PC-9 (cell line): ENCODE data around the gene ADORA2A. TPM values are rescaled to one million over a fixed set of nuclear protein-coding genes. Genes with fewer than 3 reads are reported as not detected.

Source experiments
- Bru-seq: library from RNA; stranded (reverse); fragments of 400-500 nt; gene quantifications from one replicate; lab custom pipeline; 2021; lab: Mats Ljungman, UMichigan
- BruChase-seq, 2 experiments: library from RNA; stranded (reverse); fragments of 400-500 nt; gene quantifications; one replicate each; lab custom pipeline; 2021; lab: Mats Ljungman, UMichigan
- BruUV-seq: library from RNA; stranded (reverse); fragments of 400-500 nt; replicated peaks from 2 replicates; lab custom pipeline; 2021; lab: Mats Ljungman, UMichigan
- CTCF ChIA-PET: fragments of 300-600 bp; sonication (Branson Sonifier 250); formaldehyde crosslinking; loops from one replicate; lab custom pipeline; 2022; ENCODE audit warnings: antibody characterized with exemption; lab: Charles Lee
- POLR2A ChIA-PET: fragments of 300-600 bp; sonication (Branson Sonifier 250); formaldehyde crosslinking; loops from one replicate; lab custom pipeline; 2022; ENCODE audit warnings: antibody characterized with exemption; ENCODE audit not compliant: unreplicated experiment; lab: Charles Lee
- DNase-seq, 2 experiments: peaks; one replicate each; pipeline versions ENCODE4 v3.0.0 to v3.0.0-alpha.2; 2015 to 2022; ENCODE audit warnings: mixed read lengths in 1 of 2
- H2AFZ ChIP-seq: fragments of 200-600 bp; sonication (generic); 2 replicates; pipeline ENCODE4 v1.8.1; 2017; ENCODE audit warnings: antibody characterized with exemption
- H3F3A ChIP-seq: fragments of 200-600 bp; sonication (generic); 2 replicates; pipeline ENCODE4 v1.8.1; 2017; ENCODE audit warnings: antibody characterized with exemption, mild to moderate bottlenecking, low read depth; ENCODE audit not compliant: insufficient read depth
- H3K27ac ChIP-seq: fragments of 200-600 bp; sonication (generic); 2 replicates; pipeline ENCODE4 v1.6.1; 2016; ENCODE audit warnings: mixed run types
- H3K27me3 ChIP-seq: fragments of 200-600 bp; sonication (generic); 2 replicates; pipeline ENCODE4 v1.6.1; 2016; ENCODE audit warnings: low read depth, mixed run types; ENCODE audit not compliant: insufficient read depth
- H3K36me3 ChIP-seq: fragments of 200-600 bp; sonication (generic); 2 replicates; pipeline ENCODE4 v1.6.1; 2016; ENCODE audit warnings: low read depth, mixed run types
- H3K4me1 ChIP-seq: fragments of 200-600 bp; sonication (generic); replicated peaks from 2 replicates; pipeline ENCODE4 v1.6.1; 2016; ENCODE audit warnings: mixed run types; ENCODE audit not compliant: insufficient read depth
- H3K4me2 ChIP-seq: fragments of 200-600 bp; sonication (generic); 2 replicates; pipeline ENCODE4 v1.6.1; 2017; ENCODE audit warnings: mixed run types
- H3K4me3 ChIP-seq: fragments of 200-600 bp; sonication (generic); 2 replicates; pipeline ENCODE4 v1.6.1; 2016; ENCODE audit warnings: mixed run types
- H3K79me2 ChIP-seq: fragments of 200-600 bp; sonication (generic); 2 replicates; pipeline ENCODE4 v1.6.1; 2017; ENCODE audit warnings: low read depth, mixed run types
- H3K9me2 ChIP-seq: fragments of 200-600 bp; sonication (generic); 2 replicates; pipeline ENCODE4 v1.8.1; 2017; ENCODE audit warnings: mild to moderate bottlenecking; ENCODE audit not compliant: insufficient read depth
- H3K9me3 ChIP-seq: fragments of 200-600 bp; sonication (generic); 2 replicates; pipeline ENCODE4 v1.8.1; 2016; ENCODE audit warnings: low read depth; ENCODE audit not compliant: insufficient read depth
- H4K20me1 ChIP-seq: fragments of 200-600 bp; sonication (generic); 2 replicates; pipeline ENCODE4 v1.8.1; 2017; ENCODE audit not compliant: insufficient read depth
- CTCF ChIP-seq: fragments of 200-600 bp; sonication (generic); conservative IDR thresholded peaks from 2 replicates; pipeline ENCODE4 v1.6.1; 2017; ENCODE audit warnings: mixed run types, antibody characterized with exemption, mild to moderate bottlenecking, moderate library complexity
- EZH2 ChIP-seq: fragments of 200-600 bp; sonication (generic); IDR thresholded peaks from 2 replicates; pipeline ENCODE4 v1.8.0; 2017; ENCODE audit warnings: antibody characterized with exemption, low read depth
- intact Hi-C: fragments of 100-400 bp; cut with micrococcal nuclease; formaldehyde crosslinking; loops from one replicate; pipeline ENCODE4 v1.10.0; 2022; ENCODE audit not compliant: unreplicated experiment
- long read RNA-seq: library from polyadenylated mRNA; stranded (forward); transcript quantifications from one replicate; pipeline ENCODE4 v2.0.0, GENCODE V29; 2022
- total RNA-seq: library from RNA; stranded (reverse); gene quantifications from 2 replicates; pipeline ENCODE4 v1.2.3, GENCODE V29; 2021

Gene ADORA2A
- total RNA-seq (1.8 and 2.6 TPM in 2 replicates), Bru-seq, nascent RNA (percentile 21 among the genes with signal in this experiment), BruChase-seq, experiment 1, labeled RNA remaining after a 2-hour chase (percentile 41 among the genes with signal in this experiment), BruChase-seq, experiment 2, labeled RNA remaining after a 6-hour chase (percentile 54 among the genes with signal in this experiment)
- long read RNA-seq, partial matches to known transcripts: 0 of 6 reads
- long read RNA-seq, other reads (novel, unspliced or antisense): 6 of 6 reads

DNA sequence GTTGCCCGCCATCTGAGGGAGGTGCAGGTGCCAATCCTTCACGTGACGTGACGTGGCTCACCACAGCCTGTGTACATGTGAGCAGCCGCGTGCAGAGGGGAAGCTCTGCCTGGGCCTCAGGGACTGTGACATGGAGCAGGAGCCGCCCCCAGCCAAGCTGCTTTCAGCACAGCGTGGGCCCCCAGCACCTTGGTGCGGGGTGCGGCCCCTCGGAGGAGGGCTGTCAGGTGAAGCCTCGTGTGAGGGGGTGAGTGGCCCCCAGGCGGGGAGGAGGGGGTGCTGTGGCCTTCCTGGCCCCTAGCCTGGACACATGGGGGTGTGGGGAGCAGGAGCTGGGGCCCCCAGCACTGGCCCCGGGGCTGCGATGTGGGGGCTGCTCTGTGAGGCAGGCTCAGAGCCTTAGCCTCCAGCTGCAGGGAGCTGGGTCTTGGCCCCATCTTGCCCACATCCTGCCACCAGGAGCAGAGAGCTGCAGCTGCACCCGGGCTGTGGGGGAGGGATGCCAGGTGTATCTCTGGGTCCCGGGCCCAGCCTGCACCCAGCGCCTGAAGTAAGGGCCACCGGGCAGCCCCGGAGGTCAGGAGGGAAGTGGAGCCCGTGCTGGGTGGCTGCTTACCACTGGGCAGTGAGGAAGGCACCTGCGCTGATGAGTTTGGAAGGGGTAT lies at the start of gene ADORA2A:
Gene ADORA2A (plus strand): TSS at position 100 of the 665 bp plus-strand sequence. CDS start 5,806 bp downstream, outside the sequence.
- no peaks in the 10 kb centered on the region for H3K36me3 ChIP-seq
- peaks cover 1% of the 10 kb centered on the region; the same call in 1 of the 2 replicates for H3F3A ChIP-seq
- no TSS peak for BruUV-seq
- POLR2A ChIA-PET: no interaction called here
- H3K27ac ChIP-seq: no peak within 1 kb of the TSS
- CTCF ChIA-PET: interaction anchor here (0.6 kb wide), 1 partner anchor 1943 kb away, joined by 23 read pairs; no protein-coding TSS in a partner anchor
- H4K20me1 ChIP-seq: no peaks in the 10 kb centered on the region
- DNase-seq: no peak
- H3K9me3 ChIP-seq: no peaks in the 10 kb centered on the region
- no peak within 1 kb of the TSS for H3K4me3 ChIP-seq
- H3K4me2 ChIP-seq: no peak within 1 kb of the TSS
- no peaks in the 10 kb centered on the region for H3K4me1 ChIP-seq
- TF ChIP-seq EZH2 (no peak), CTCF (no peak)
- H2AFZ ChIP-seq: no peak within 1 kb of the TSS
- intact Hi-C loops: no loop called here
- no peaks in the 10 kb centered on the region for H3K9me2 ChIP-seq
- H3K27me3 ChIP-seq: no peaks in the 10 kb centered on the region
- H3K79me2 ChIP-seq: no peaks in the 10 kb centered on the region

DNA sequence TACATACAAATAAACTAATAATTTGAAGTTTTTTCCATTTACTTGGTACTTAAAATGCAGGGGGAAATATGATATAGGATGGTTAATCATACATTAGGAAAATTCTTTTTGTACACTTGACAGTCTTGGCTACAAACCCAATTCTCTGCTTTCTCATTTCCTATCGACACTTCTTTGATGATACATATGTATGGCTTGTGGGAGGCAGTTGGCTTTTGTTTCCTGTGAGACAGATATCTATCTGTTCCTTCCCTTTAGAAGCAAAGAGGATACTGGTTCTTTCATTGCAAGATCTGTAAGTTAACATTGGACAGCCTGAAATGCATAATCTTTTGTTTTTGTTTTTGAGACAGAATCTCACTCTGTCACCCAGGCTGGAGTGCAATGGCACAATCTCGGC lies 47.9 kb upstream of the ADORA2A start:
- Histone ChIP-seq H3F3A (no peaks in the 10 kb centered on the region; the same call in 1 of the 2 replicates), H3K9me3 (no peaks in the 10 kb centered on the region), H3K27ac (no peak overlapping the region), H3K4me3 (no peak overlapping the region), H3K4me2 (no peak overlapping the region), H3K27me3 (no peaks in the 10 kb centered on the region), H4K20me1 (0 out of 2 replicates have a peak, but pooled peaks cover 4% of the 10 kb centered on the region), H3K79me2 (no peaks in the 10 kb centered on the region), H3K36me3 (peaks cover 13% of the 10 kb centered on the region), H3K9me2 (no peaks in the 10 kb centered on the region), H2AFZ (no peak overlapping the region), H3K4me1 (no peaks in the 10 kb centered on the region)
- no TSS peak for BruUV-seq
- ChIA-PET POLR2A (no interaction called here), CTCF (no interaction called here)
- DNase-seq: no peak
- intact Hi-C loops: no loop called here
- no peak for TF ChIP-seq CTCF
- TF ChIP-seq EZH2: no peak

DNA sequence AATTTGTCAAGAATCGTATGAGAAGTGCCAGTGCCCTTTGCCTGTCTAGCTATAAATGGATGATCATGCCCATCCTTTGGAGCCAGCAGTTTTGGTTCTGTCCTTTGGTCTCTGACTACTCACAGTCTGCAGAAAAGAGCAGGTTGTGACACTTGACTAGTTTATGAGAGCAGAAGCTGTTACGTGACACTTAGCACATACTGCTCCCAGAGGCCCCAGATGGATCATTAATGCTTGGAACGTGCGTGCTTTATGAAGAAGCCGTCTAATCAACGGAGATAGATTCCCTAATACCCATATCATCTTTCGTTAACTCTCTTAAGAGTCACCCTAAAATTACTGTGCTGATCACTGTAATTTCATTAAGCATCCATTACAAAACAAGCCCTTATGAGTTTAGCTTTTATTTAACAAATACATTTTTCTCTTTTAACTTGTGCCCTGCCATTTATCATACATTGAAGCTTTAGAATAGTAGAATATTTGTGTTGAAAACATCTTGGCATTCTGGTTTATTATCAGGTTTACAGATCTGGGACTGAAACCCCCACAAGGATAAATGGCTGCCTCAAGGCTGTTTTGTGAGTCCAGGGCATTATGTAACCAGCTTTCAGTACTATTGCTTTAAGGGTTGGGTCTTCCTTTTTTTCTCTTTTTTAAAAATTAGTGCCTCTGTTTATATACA lies 47.0 kb upstream of the ADORA2A start:
- no peak overlapping the region for H3K4me3 ChIP-seq
- no peaks in the 10 kb centered on the region for H3K79me2 ChIP-seq
- TF ChIP-seq CTCF (no peak), EZH2 (no peak)
- H3K27ac ChIP-seq: no peak overlapping the region
- no peaks in the 10 kb centered on the region; the same call in 1 of the 2 replicates for H3F3A ChIP-seq
- H3K9me3 ChIP-seq: no peaks in the 10 kb centered on the region
- ChIA-PET CTCF (no interaction called here), POLR2A (no interaction called here)
- DNase-seq: no peak
- intact Hi-C loops: no loop called here
- no peak overlapping the region for H2AFZ ChIP-seq
- H3K36me3 ChIP-seq: 0 out of 2 replicates have a peak, but pooled peaks cover 8% of the 10 kb centered on the region
- H3K9me2 ChIP-seq: no peaks in the 10 kb centered on the region
- no peak overlapping the region for H3K4me2 ChIP-seq
- no peaks in the 10 kb centered on the region for H3K4me1 ChIP-seq
- H4K20me1 ChIP-seq: 0 out of 2 replicates have a peak, but pooled peaks cover 4% of the 10 kb centered on the region
- H3K27me3 ChIP-seq: no peaks in the 10 kb centered on the region
- no TSS peak for BruUV-seq
